ENCODE measurements around the gene METTL15.

- TF ChIP-seq CTCF (IDR thresholded peaks at IDR 0.05; ENCODE audit: poor library complexity) (no peak), EZH2 (IDR thresholded peaks at IDR 0.05; ENCODE audit: borderline replicate concordance) (no peak), EZH2phosphoT487 (IDR thresholded peaks at IDR 0.05; ENCODE audit: low read depth, severe bottlenecking, unreplicated experiment) (no peak)
These were observed 120.2 kb downstream of the METTL15 start for GRCh38 chr11:28228196-28228895.

All from hepatocyte (in vitro differentiated cells).